Activated CD4-positive, alpha-beta T cell treated with anti-CD3 and anti-CD28 coated beads, Interleukin-2, amount 50 U/mL, for 1 hour (primary cell): ENCODE results near the gene MPPED2.

ENCODE experiments used
- DNase-seq: peaks from one replicate; pipeline ENCODE4 v3.0.0-alpha.2; 2020

Gene MPPED2

DNA sequence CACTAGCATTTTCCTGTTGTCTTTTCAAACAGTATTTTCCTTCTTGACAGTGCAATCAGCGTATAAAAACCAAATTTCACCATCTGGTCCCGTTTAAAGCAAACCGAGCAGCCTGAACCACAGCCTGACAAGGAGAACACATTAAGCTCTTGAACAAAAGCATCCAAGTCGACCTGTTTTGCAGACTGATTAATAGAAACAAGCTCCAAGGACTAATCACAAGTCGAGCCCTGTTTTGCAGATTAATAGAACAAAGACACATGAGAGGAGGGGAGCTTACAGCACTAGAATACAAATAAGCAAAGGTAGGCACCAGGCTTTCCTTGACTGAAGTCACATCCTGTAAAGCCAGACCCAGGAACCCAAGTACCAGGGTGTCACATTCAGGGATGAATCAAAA lies 104.8 kb downstream of the MPPED2 start:
- DNase-seq: no peak

DNA sequence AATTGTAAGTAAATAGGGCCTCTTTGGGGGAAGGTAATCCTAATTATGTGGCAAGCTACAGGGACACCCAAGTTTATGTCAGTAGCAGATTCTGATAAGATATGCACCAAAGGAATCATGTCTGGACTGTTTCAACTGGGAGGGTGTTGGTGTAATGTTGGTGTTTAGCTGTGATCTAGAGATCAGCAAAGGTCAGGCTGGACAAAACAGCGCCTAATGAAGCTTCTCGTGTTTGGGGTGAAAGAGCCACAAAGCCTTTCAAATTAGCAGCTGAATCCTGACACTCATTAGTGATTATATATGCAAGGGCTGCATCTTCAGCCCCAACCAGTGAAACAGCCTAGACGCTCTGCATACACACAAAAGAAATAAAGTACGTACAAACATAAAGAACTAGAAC lies 106.3 kb downstream of the MPPED2 start:
- no peak for DNase-seq

DNA sequence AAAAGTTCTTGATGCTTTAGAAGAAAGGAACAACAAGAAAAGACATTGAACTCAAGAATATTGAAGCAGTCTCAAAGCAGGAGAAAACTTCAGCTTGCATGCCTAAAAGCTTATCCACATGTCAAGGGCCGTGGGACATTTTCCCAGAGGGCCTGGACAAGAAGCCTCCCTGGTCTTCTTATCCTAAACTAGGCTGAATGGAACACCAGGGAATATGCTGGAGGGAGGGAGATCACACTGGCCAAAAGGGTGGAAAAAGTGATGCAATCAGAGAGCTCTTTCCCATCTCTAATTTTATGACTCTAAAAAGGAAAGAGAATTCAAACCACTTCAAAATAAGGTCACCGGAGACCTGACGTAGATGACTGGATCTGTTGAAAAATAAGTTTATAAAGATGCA lies 107.2 kb downstream of the MPPED2 start:
- no peak for DNase-seq

DNA sequence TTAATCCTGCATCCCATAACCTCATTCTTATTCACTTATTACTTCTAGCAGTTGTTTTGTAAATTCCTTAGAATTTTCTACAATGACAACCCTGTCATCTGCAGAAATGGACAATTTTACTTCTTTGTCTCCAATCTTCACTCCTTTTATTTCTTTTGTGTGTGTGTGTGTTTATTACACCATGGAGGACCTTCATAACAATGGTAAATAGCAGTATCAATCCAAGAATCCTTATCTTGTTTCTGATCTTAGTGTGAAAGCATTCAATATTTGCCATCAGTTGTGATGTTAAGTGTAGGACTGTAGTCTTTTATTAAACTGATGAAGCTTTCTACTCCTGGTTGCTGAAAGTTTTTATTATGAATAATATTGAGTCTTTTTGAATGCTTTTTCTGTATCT lies 109.1 kb downstream of the MPPED2 start:
- no peak for DNase-seq

DNA sequence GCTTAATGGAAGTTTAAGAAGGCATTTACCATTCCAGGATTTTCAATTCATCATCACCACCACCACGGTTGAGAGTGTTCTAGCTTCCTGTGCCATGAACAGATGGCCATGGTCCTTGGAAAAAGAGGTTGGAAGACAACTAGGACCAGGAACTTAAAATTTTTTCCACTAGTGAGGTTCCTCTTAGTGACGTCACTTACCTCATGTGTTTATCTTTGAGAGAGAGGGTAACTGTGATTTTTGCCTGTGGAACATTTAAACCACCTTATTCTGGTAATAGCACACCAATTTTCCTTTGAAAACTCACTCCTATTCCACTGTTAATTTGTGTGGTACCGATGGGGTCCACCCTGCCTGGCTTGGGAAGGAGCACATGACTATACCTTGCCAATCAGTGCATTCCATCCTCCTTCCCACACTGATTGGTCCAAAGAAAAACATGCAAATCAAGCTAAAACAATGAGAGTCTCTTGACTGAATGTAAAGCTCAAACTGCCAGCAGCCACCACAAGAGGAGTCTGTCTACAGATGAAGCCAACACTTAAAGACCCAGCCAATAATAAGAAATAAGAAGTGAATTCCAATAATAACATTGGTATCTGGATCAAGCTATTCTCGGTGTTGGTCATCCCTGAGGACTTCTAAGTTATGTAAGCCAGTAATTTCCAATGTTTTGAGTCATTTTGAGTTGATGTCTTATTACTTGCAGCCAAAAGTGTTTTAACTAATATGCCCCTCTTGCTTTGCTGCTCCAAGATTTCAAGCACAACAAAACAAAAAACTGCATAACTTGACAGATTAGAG lies 111.8 kb downstream of the MPPED2 start:
- DNase-seq: no peak

DNA sequence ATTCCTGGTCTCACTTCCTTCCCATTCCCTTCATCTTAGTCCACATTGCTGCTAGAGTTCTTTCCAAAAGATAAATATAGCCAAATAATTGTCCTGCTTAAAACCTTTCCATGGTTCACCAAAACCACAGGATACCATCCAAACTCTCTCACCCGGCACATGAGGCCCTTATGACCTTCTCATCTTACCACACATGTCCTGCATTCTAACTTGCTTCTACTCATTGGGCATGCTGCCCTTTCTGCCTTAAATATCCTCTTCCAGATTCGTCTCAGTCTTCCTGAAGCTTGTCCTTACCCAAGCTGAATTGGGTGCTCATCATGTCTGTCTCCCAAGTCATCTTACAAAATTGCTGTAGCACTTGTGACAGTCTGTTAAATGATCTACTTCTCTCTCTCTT lies 114.9 kb downstream of the MPPED2 start:
- DNase-seq: no peak

DNA sequence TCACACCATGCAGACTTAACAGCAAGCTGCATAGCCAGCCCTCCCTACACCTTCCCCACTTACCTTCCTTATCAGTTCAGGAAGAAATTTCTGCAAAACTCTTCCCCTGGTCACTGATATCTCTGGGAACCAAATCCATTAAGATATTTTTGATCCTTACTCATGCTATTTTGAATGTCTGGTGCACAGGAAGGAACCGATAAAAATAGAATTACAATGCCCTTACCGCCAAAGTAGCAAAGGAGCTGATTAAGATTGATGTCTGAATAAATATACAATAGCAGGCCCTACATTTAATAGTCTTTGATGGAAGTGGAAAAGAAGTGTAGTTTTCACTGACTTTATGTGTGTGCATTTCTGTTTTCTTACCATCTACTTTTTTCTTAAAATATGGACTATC lies 117.3 kb downstream of the MPPED2 start:
- no peak for DNase-seq

DNA sequence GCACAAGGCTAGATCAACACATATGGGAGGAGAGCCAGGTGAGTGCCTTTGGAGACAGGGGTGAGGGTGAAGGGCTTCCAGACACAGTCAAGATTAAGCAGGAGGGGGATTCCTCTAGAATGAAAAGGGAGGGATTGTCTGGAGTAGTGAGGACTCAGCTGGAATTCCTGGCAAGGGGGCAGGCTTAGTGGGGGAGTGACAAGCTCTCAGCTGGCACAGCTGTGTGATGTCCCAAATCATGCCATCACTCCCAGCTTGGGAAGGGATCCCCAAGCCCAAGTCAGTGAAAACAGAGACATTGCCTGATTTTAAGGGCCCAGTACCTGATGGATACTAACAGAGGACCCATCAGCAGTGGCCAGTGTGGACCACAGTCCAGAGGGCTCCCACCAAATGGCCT lies 119.0 kb downstream of the MPPED2 start:
- DNase-seq: no peak

DNA sequence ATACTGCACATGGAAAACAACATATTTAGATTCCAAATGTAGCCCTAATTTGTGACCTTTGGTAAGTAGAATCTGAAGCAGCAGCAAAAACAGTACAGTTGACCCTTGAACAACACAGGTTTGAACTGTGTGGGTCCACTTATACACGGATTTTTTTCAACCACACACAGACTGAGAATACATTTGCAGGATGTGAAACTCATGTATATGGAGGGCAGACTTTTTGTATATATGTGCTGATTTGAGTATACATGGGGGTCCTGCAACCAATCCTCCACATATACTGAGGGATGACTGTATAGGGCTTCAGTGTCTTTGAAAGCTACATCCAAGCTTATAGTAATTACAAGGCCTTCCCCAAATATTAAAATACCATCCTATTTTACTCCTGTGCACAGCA lies 120.5 kb downstream of the MPPED2 start:
- no peak for DNase-seq

DNA sequence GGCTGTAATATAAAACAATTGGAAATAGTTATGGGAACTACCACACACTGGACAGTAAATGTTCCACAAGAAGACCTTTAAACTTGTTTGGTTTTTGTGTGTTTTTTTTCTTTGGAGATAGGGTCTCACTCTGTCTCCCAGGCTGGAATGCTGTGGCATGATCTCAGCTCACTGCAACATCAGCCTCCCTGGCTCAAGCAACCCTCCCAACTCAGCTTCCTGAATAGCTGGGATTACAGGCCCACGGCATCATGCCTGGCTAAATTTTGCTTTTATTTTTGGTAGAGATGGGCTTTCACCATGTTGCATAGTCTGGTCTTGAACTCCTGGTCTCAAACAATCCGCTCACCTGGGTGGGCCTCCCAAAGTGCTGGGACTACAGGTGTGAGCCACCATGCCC lies 121.0 kb downstream of the MPPED2 start:
- DNase-seq: no peak

DNA sequence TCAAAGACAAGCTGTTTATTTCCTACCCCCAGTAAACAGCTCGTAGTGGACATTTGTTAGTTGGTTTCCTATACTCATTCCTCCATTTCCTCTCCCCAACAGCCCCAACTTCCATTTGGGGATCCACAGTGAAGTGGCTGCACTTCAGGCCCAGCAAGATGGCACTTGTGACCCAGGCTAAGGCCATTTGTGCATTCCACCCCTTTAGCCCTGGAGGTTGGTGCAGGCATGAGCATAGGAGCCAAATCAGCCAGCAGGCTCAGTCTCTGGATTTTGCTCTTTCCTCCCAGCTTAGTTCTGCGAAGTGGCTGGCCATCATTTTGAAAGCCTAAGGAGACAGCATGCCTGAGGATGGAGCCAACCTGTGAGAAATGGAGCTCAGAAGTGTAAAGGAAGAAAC lies 122.9 kb downstream of the MPPED2 start:
- no peak for DNase-seq

DNA sequence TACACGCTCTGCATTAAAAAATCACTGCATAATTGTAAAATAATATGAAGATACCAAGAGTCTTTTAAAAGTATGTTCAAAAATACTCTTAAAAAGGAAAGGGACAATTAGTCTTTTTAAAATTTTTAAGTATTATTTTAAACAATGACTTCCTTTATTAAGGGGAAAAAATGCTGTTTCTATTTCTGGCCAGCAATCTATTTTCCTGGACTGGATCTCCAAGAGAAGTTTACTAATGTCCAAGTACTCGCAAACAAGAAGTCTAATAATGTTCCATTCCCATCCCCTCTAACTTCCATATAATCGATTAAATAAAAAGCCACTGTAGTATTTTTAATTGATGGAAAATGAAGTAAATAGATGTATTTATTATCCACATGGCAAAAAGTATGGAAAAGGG lies 123.7 kb downstream of the MPPED2 start:
- no peak for DNase-seq

DNA sequence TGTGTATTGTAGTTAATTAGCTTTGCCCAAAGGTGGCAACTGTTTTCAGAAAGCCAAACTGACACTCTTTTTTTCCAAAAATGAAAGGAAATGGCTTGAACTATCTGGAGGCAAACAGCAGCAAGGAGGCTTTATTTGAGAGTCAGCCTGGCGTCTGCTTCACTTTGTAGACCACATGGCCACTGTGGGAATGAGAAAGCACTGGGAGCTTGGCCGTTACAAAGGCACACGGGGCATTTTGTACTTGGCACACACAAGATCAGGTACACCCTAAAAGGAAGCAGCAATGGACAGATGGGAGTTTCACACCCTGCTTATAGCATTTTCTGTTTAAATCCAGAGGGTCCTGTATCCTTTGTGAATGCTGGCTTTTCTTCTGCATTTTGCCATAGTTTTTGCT lies 126.3 kb downstream of the MPPED2 start:
- no peak for DNase-seq

DNA sequence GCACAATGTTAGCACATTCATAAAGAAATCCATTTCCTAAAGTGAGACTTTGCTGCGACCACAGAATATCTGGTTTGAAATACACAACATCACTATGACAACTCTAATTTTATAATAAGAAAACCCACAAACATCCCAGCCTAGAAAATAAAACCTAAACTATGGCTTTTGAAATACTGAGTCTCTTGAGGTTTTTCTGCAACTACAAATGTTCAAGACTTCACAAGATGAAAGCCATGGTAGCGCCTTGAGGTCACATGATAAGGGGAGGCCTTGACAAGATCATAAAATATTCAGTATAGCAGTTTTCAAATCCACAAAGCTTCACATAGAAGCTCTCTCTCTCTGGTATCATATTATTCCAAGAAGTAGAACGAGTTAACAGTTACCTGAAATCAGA lies 126.8 kb downstream of the MPPED2 start:
- no peak for DNase-seq

DNA sequence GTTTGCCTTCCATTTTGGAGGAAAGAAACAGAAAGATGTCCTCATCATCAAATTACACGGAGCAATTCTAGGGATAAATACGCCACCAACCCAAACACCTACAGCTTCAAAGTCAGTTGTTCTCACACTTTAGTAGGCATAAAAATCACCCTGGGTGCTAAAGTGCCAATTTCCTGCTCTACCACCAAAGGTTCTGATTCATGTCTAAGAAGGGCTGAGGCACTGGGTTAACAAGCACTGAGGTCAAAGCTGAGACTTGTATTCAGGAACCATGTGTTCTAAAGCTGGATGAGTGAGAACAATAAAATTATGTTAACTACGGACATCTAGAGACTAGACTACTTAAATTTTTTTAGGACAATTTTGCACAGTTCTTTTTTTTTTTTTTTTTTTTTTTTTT lies 127.6 kb downstream of the MPPED2 start:
- DNase-seq: no peak

DNA sequence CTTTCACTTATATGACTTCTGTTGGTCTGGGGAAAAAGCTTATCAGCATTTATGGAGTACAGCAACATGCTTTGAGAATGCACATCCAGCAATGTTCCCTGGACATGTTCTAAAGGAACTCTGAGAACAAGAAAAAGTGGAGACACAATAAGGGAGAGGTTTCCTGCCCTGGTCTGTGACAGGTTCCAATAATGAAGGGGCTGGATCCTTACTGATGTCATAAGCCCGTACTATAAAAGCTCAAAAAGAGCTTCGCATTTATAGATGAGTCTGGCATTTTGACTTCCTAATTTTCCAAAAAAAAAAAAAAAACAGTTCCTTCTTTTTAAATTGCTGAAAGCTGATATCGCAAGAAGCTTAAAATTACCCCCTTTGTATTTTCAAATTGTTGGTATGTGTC lies 129.1 kb downstream of the MPPED2 start:
- no peak for DNase-seq

DNA sequence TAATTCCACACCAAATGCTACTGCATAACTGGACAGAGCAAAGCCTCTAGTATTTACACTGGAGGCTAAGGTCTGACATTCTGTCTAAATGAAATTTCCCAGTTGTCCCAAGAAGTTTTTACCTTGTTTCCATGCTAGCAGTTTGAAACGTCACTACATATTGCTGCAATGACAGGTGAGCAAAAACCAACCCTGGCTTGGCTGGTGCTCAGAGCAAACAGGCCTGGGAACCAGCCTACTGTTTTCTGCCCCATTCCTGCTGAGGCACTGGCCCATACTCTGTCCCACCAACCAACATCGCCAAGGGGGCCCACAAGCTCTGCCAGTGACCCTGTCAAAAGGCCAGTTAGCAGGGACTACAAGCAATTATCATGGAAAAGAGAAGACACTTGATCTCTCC lies 131.1 kb downstream of the MPPED2 start:
- DNase-seq: no peak

DNA sequence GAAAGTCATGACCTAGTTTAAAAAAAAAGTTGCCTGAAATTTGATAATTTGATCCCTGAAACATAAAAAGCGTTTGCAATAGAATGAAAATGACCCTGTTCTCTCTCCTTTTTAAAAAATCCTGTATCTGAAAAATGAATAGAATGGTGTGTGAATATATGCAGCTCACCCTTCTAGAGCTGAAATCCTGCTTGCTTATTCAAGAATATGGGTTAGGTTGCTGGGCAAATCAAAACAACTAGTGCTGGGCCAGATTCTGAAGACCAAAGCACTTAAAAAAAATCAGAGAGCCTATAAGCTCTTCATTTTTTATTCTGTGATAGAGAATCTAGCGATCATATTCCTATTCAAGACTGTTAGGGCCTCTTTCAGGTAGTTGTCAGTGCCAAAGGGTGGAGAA lies 131.6 kb downstream of the MPPED2 start:
- DNase-seq: no peak

DNA sequence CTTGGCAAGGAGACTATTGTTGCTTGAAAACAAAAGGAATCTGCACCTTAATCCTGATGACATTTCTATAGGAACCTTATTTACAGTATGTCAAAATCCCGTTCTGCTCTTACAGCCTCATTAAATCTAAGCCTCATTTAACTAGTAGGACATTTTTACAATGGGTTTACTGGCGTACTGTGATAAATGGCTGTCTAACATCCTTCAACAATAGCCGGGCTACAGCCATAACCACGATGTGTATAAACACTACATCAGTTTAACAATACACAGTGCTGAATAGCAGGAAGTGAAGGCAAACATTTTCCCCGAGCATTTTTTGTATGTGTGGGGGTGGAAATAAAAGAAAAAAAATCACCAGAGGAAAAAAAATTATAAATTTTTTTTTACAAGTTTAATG lies 132.0 kb downstream of the MPPED2 start:
- DNase-seq: no peak

DNA sequence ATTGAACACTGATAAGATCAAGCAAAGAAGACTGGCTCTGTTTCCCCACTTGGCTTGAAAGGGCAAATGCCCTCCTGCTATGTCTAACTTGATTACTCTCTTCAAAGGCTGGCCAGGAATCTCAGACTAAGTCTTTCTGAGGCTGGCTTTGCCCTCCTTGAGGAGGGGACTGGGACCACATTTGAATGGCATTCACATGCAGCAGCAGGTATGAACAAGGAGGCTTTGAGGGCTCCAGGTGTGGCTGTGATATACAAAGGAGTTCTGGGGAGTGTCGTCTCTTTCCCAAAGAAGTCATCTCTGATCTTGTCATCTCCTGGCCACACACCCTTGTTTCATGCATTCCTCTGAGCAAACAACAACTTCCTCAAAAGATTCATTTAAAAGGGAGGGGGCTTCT lies 132.4 kb downstream of the MPPED2 start:
- DNase-seq: no peak

DNA sequence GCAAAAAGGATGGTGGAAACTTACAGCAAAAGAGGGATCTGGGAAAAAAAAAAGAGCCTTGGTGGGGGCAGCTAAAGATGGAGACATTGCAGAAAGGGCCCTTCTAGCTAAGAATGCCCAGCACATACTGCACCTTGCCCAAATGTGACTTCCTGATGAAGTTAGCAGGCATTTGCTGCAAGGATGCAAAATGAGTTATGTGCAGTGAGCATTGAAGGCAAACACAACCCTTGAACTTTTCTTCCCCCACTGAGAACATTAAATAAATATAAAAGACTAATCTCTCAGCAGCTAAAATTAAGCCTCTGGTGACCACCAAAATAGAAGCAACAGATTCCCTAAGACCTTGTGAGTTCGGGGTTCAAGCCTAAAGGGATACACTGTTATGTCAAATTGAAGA lies 133.3 kb downstream of the MPPED2 start:
- DNase-seq: no peak

DNA sequence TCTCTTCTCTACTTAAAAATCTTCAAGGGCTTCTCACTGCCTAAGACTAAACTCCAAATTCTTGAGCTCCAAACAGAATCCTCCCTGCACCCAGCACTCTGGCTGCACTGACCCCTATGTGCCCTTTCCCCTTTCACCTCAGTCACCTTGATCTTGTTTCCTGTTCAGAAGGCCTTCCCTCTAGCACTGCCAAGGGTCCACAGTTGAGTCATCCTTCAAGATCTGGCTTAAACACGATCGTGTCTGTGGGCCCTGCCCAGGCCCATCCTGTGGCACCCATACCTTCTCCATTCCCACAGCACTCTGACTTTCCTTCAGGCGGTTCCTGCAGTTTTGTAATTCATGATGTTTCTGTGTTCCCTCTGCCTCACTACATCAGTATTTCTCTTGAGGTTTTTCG lies 134.0 kb downstream of the MPPED2 start:
- no peak for DNase-seq

DNA sequence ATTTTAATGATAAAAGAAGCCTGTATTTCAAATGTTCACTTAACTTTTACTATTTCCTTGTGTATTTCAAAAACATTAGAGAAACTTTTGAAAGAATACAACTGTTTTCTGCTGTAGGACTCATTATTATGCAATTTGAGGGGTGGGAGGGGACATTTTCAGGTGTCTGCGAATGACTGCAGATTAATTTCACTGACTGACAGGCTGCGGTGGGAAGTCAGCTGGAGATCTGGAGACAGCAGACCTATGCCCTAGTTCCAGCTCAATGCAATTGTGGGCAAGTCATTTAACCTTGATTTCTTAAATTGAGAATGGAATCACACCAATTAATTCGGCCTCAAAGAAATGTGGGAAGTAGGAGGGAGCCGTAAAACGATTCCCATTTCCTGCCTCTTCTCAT lies 134.5 kb downstream of the MPPED2 start:
- no peak for DNase-seq

DNA sequence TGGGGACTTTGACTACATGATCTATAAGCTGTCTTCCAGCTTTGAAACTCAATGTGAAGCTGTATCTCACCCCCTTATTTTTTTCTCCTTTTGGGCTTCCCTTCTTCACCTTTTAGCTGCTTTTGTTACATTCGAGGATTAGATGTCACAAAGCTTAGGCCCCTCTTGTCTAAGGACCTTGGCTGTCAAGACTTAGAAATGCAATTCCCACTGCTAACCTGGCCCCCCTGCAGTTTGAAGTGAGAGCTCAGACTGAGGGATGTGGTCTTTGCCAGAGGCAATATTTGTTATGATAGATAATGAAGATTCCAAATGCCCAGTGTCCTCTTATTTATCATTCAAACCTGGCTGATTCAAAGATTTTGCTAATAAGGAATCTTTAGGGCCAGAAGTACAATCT lies 135.0 kb downstream of the MPPED2 start:
- DNase-seq: no peak

DNA sequence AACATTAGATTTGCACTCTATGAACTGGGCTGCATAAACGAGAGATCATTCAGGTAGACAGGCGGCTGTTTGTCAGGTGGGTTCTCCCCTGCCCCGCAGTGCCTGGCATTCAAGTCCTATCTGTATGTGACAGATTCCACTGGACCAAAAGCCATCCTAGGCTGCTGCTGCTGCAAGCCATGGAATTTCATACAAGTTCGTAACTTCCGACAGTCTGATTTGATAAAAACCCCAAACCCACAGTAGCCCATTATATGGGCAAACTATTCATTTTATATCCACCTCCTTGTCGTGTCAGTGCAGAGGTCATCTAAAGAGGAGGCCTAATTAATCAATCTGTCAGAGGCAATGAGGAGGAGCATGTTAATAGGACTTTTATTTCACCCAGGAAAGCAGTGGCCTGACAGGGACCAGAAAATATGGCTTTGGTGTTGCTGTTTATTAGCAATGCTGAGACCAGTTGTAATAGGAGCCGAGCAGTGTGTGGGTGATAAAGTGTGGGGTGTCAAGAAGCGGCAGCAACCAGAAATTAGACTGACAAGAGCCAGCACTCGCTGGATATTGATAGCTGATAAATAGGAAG lies 139.0 kb downstream of the MPPED2 start:
- no peak for DNase-seq
